Measurements from ENCODE around the gene NAA35.

GRCh38 chr9:85971731-85972130 lies 30.8 kb downstream of the NAA35 start:
- TF ChIP-seq TOX (CRISPR knock-in tag; IDR thresholded peaks at IDR 0.05; ENCODE audit: borderline replicate concordance): no peak
- TF ChIP-seq TSHZ2 (CRISPR knock-in tag; IDR thresholded peaks at IDR 0.05): no peak
- TF ChIP-seq ZNF565 (CRISPR knock-in tag; conservative IDR thresholded peaks at IDR 0.05; ENCODE audit: low read depth): no peak
- TF ChIP-seq PATZ1 (CRISPR knock-in tag; IDR thresholded peaks at IDR 0.05; ENCODE audit: borderline replicate concordance): no peak
